ENCODE results near the gene AXIN1. TPM values are rescaled to one million over a fixed set of nuclear protein-coding genes. Genes with fewer than 3 reads are reported as not detected.

Gene AXIN1
- total RNA-seq, 2 donors from 2014 or later, result 16.2 to 18.4 TPM

- Mint-ChIP-seq H3K4me1 (peaks cover 7% of the 10 kb centered on the region), H3K27me3 (no peaks in the 10 kb centered on the region), H3K27ac (peak overlapping the region; percentile 30), H3K9me3 (no peaks in the 10 kb centered on the region), H3K4me3 (peak overlapping the region; percentile 68), H3K36me3 (ENCODE audit: low read depth) (peaks cover 24% of the 10 kb centered on the region)
- peak; percentile 97 for ATAC-seq (replicated peaks)
Observed at GRCh38 chr16:252366-253337, 99.9 kb downstream of the AXIN1 start.

DNA sequence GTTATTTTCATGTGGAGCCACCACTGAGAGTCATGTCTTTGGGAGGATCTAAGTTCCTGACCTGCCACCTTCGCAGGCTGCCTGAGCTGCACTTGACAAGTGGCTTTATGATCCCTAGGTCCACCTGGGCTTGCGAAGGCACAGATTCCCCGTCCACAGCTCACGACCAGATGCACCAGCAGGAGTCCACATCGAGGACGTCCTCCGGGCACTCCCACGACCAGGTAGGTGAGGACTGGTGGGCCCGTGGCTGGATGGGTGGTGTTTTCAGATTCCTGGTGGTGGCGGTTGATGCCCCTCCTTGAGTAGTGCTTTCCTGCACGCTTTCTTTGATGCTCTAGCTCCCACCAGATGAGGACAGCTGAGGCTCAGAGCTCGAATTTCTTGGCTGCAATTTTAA, 103.1 kb downstream of the AXIN1 start:
- H3K27me3 Mint-ChIP-seq, result no peaks in the 10 kb centered on the region
- no peaks in the 10 kb centered on the region for H3K9me3 Mint-ChIP-seq
- H3K4me3 Mint-ChIP-seq, result no peak overlapping the region
- H3K27ac Mint-ChIP-seq, result no peak overlapping the region
- ATAC-seq (replicated peaks), result no peak
- peaks cover 7% of the 10 kb centered on the region for H3K4me1 Mint-ChIP-seq
- peaks cover 8% of the 10 kb centered on the region for H3K36me3 Mint-ChIP-seq (ENCODE audit: low read depth)

- no peak for ATAC-seq (replicated peaks)
Observed at GRCh38 chr16:247027-247426, 105.5 kb downstream of the AXIN1 start.

DNA sequence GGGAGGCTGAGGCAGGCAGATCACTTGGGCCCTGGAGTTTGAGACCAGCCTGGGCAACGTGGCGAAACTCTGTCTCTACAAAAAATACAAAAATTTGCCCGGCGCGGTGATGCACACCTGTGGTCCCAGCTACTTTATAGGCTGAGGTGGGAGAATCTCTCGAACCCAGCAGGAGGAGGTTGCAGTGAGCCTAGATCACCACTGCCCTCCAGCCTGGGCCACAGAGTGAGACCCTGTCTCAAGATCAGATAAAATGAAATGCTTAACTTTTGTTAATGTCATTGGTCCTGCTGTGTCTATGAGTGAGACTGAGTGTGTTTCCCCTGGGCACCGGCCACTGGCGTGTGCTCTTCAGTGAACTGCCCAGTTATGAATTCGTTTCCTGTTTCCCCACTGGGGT, 107.4 kb downstream of the AXIN1 start:
- Mint-ChIP-seq H3K4me1 (no peaks in the 10 kb centered on the region), H3K27ac (no peak overlapping the region), H3K4me3 (no peak overlapping the region), H3K27me3 (no peaks in the 10 kb centered on the region), H3K36me3 (ENCODE audit: low read depth) (peaks cover under 1% of the 10 kb centered on the region), H3K9me3 (no peaks in the 10 kb centered on the region)
- no peak for ATAC-seq (replicated peaks)

More at GRCh38 chr16:247027-247426, 105.5 kb downstream of the AXIN1 start:
- H3K4me1 Mint-ChIP-seq, result no peaks in the 10 kb centered on the region
- H3K27ac Mint-ChIP-seq, result no peak overlapping the region
- no peaks in the 10 kb centered on the region for H3K27me3 Mint-ChIP-seq
- H3K36me3 Mint-ChIP-seq (ENCODE audit: low read depth), result peaks cover 8% of the 10 kb centered on the region
- no peak overlapping the region for H3K4me3 Mint-ChIP-seq
- no peaks in the 10 kb centered on the region for H3K9me3 Mint-ChIP-seq

- Mint-ChIP-seq H3K9me3 (no peaks in the 10 kb centered on the region), H3K27me3 (no peaks in the 10 kb centered on the region), H3K36me3 (ENCODE audit: low read depth) (no peaks in the 10 kb centered on the region), H3K27ac (no peak overlapping the region), H3K4me1 (no peaks in the 10 kb centered on the region), H3K4me3 (no peak overlapping the region)
- no peak for ATAC-seq (replicated peaks)
Observed at GRCh38 chr16:243348-243747, 109.2 kb downstream of the AXIN1 start.

DNA sequence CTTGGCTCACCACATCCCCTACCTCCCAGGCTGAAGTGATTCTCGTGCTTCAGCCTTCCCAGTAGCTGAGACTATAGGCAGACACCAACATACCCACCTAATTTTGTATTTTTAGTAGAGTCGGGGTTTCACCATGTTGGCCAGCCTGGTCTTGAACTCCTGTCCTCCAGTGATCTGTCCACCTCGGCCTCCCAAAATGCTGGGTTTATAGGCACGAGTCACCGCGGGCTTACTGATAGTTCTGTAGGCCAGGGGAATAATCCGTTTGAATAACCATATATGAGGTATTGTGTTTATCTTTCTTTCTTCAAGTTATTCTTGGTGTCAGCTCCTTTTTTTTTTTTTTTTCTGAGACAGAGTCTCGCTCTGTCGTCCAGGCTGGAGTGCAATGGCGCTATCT, 110.2 kb downstream of the AXIN1 start:
- H3K36me3 Mint-ChIP-seq (ENCODE audit: low read depth), result no peaks in the 10 kb centered on the region
- H3K27ac Mint-ChIP-seq, result no peak overlapping the region
- H3K4me1 Mint-ChIP-seq, result peaks cover under 1% of the 10 kb centered on the region
- no peak overlapping the region for H3K4me3 Mint-ChIP-seq
- H3K9me3 Mint-ChIP-seq, result no peaks in the 10 kb centered on the region
- ATAC-seq (replicated peaks), result no peak
- H3K27me3 Mint-ChIP-seq, result no peaks in the 10 kb centered on the region

GRCh38 chr16:240559-240958, 112.0 kb downstream of the AXIN1 start:
- Mint-ChIP-seq H3K4me3 (no peak overlapping the region), H3K27ac (no peak overlapping the region), H3K4me1 (peaks cover 3% of the 10 kb centered on the region), H3K9me3 (no peaks in the 10 kb centered on the region), H3K36me3 (ENCODE audit: low read depth) (no peaks in the 10 kb centered on the region), H3K27me3 (no peaks in the 10 kb centered on the region)
- no peak for ATAC-seq (replicated peaks)

GRCh38 chr16:239948-240277, 112.6 kb downstream of the AXIN1 start:
- ATAC-seq (replicated peaks), result no peak
- H3K27ac Mint-ChIP-seq, result no peak overlapping the region
- peaks cover 3% of the 10 kb centered on the region for H3K4me1 Mint-ChIP-seq
- no peak overlapping the region for H3K4me3 Mint-ChIP-seq
- H3K36me3 Mint-ChIP-seq (ENCODE audit: low read depth), result no peaks in the 10 kb centered on the region
- no peaks in the 10 kb centered on the region for H3K27me3 Mint-ChIP-seq
- H3K9me3 Mint-ChIP-seq, result no peaks in the 10 kb centered on the region

Other genes with a start within 250 kb of the AXIN1 start
- 10 to 100 TPM; 33.7 to 48.3 TPM for gene NPRL3, start 214.1 kb downstream of the AXIN1 start, total RNA-seq
- not detected for gene HBZ, start 200.1 kb downstream of the AXIN1 start, total RNA-seq
- not detected for gene HBM, start 186.7 kb downstream of the AXIN1 start, total RNA-seq
- gene HBA2, start 179.8 kb downstream of the AXIN1 start, total RNA-seq, result not detected
- not detected for gene HBA1, start 176.0 kb downstream of the AXIN1 start, total RNA-seq
- not detected for gene HBQ1, start 172.3 kb downstream of the AXIN1 start, total RNA-seq
- gene LUC7L, start 123.3 kb downstream of the AXIN1 start, total RNA-seq, result 10 to 100 TPM; 54.8 to 65.4 TPM
- gene FAM234A, start 117.9 kb downstream of the AXIN1 start, total RNA-seq, result 1 to 10 TPM; 4.0 to 6.8 TPM
- gene RGS11, start 76.8 kb downstream of the AXIN1 start, total RNA-seq, result under 1 TPM in 1 of 2 donors, not detected in 1; 0.11 TPM
- not detected for gene ARHGDIG, start 72.1 kb downstream of the AXIN1 start, total RNA-seq
- gene PDIA2, start 69.6 kb downstream of the AXIN1 start, total RNA-seq, result not detected
- 10 to 100 TPM; 63.4 to 86.2 TPM for gene MRPL28, start 17.8 kb upstream of the AXIN1 start, total RNA-seq
- gene PGAP6, start 29.3 kb upstream of the AXIN1 start, total RNA-seq, result 10 to 100 TPM; 25.6 to 26.1 TPM
- gene NME4, start 44.5 kb upstream of the AXIN1 start, total RNA-seq, result 10 to 100 TPM; 21.8 to 41.9 TPM
- 10 to 100 TPM; 12.0 to 12.7 TPM for gene DECR2, start 49.2 kb upstream of the AXIN1 start, total RNA-seq
- 10 to 100 TPM; 26.9 to 28.3 TPM for gene RAB11FIP3, start 72.9 kb upstream of the AXIN1 start, total RNA-seq
- gene CAPN15, start 175.0 kb upstream of the AXIN1 start, total RNA-seq, result 100 to 1,000 TPM in 1 of 2 donors, 10 to 100 TPM in 1; 61.1 to 117 TPM
- not detected for gene PRR35, start 207.7 kb upstream of the AXIN1 start, total RNA-seq
- gene NHLRC4, start 214.3 kb upstream of the AXIN1 start, total RNA-seq, result 1 to 10 TPM in 1 of 2 donors, under 1 TPM in 1; 0.80 to 1.1 TPM
- 10 to 100 TPM; 28.0 to 34.2 TPM for gene PIGQ, start 217.2 kb upstream of the AXIN1 start, total RNA-seq
- 10 to 100 TPM; 12.9 TPM for gene RAB40C, start 237.3 kb upstream of the AXIN1 start, total RNA-seq